Measurements from ENCODE around the gene EEFSEC. TPM values are rescaled to one million over a fixed set of nuclear protein-coding genes. Genes with fewer than 3 reads are reported as not detected.

The EEFSEC gene
- total RNA-seq, 1 donor from 2014 or later, result 12.2 TPM

DNA sequence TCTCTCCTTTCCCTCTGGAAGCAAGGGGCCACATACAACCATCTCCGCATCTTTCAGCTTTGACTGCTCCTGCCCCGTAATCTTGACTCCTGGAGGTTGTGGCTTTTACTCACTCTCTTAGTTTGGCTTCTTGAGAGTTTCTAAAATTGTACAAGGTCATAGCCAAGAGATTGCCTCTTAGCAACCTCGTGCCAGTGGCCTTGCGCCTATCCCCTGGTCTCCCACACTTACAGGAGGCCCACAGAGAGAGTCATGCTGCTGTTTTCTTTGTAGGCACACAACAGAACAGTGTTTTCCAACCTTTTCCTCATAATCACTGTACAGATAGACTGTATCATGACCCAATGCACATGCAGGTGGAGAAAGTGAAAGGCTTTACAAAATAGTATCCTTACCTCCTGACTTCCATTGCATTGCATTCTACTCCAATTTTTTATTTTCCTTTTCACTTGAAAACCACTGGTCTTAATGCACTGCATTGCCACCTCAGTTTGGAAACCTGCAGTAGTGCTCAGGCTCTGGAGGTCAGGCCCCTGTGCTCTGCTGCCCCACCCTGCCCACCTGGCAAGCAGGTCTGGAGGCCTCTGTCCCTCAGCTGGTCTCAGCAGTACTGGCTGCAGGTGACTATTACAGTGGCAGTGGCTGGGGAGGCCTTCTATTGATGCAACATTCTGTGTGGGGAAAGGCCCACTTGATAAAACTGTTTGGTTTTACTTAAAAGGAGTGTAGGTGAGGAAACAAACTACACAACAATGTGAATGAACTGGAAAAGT lies 157.2 kb downstream of the EEFSEC start:
- no peak overlapping the region for H3K27ac Mint-ChIP-seq (ENCODE audit: unreplicated experiment)
- peaks cover 5% of the 10 kb centered on the region for H3K36me3 Mint-ChIP-seq (ENCODE audit: low read depth)

DNA sequence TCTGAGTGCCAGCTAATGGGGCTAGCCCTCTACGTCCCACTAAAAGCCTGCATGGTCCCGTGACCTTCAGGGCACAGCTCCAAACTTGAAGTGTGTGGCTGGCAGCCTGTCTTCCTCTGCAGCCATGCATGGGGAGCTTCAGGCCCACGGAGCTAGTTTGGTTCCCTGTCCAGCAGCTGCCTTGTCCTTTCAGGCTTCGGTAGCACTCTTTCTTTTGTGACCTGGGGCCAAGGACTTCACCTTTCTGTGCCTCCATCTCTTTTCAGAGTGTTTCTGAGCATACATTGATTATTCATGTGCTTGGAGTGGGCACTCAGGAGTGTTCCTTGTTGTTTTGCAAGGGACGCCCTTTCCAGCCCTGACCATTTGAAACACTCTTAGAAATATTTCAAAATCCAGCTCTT lies 158.2 kb downstream of the EEFSEC start:
- TF ChIP-seq, protein P1, sequence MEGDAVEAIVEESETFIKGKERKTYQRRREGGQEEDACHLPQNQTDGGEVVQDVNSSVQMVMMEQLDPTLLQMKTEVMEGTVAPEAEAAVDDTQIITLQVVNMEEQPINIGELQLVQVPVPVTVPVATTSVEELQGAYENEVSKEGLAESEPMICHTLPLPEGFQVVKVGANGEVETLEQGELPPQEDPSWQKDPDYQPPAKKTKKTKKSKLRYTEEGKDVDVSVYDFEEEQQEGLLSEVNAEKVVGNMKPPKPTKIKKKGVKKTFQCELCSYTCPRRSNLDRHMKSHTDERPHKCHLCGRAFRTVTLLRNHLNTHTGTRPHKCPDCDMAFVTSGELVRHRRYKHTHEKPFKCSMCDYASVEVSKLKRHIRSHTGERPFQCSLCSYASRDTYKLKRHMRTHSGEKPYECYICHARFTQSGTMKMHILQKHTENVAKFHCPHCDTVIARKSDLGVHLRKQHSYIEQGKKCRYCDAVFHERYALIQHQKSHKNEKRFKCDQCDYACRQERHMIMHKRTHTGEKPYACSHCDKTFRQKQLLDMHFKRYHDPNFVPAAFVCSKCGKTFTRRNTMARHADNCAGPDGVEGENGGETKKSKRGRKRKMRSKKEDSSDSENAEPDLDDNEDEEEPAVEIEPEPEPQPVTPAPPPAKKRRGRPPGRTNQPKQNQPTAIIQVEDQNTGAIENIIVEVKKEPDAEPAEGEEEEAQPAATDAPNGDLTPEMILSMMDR (IDR thresholded peaks at IDR 0.05), result no peak
- no peak for DNase-seq (ENCODE audit: low spot score)
- peaks cover 5% of the 10 kb centered on the region for H3K36me3 Mint-ChIP-seq (ENCODE audit: low read depth)
- no peaks in the 10 kb centered on the region for H3K27me3 Mint-ChIP-seq (ENCODE audit: low read depth)
- H3K4me3 Mint-ChIP-seq (ENCODE audit: unreplicated experiment), result no peak overlapping the region
- H3K4me1 Mint-ChIP-seq (ENCODE audit: low read depth), result no peaks in the 10 kb centered on the region
- no peaks in the 10 kb centered on the region for H3K9me3 Mint-ChIP-seq (ENCODE audit: low read depth)
- H3K27ac Mint-ChIP-seq (ENCODE audit: unreplicated experiment), result no peak overlapping the region

More for the DNA sequence above, 157.2 kb downstream of the EEFSEC start:
- Mint-ChIP-seq H3K4me3 (ENCODE audit: unreplicated experiment) (no peak overlapping the region), H3K4me1 (ENCODE audit: low read depth) (no peaks in the 10 kb centered on the region), H3K9me3 (ENCODE audit: low read depth) (no peaks in the 10 kb centered on the region), H3K27me3 (ENCODE audit: low read depth) (no peaks in the 10 kb centered on the region)
- TF ChIP-seq, protein P1 (IDR thresholded peaks at IDR 0.05), result no peak
- no peak for DNase-seq (ENCODE audit: low spot score)

DNA sequence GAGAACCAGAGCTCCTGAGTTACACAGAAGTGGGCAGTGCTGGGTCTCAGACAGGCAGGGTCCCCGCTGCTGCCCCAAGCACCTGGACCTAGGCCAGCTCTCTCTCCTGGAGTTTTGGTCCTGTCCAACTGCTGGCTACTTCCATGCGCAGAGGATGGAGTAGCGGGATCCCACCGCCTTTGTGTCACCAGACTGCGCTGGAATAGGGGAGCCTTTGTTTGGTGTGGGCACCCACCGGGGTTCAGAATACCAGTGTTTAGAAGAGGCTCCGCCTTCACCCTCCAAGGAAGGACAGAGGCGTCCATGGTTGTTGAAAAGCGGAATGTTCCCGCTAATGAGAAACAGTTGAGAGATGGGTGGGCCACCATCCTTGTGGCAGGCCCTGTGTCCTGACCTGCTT lies 159.0 kb downstream of the EEFSEC start:
- Mint-ChIP-seq H3K27ac (ENCODE audit: unreplicated experiment) (no peak overlapping the region), H3K4me1 (ENCODE audit: low read depth) (peaks cover 2% of the 10 kb centered on the region), H3K9me3 (ENCODE audit: low read depth) (no peaks in the 10 kb centered on the region), H3K36me3 (ENCODE audit: low read depth) (peaks cover 5% of the 10 kb centered on the region), H3K27me3 (ENCODE audit: low read depth) (no peaks in the 10 kb centered on the region), H3K4me3 (ENCODE audit: unreplicated experiment) (no peak overlapping the region)
- TF ChIP-seq, protein P1 (IDR thresholded peaks at IDR 0.05), result no peak
- DNase-seq (ENCODE audit: low spot score), result no peak

DNA sequence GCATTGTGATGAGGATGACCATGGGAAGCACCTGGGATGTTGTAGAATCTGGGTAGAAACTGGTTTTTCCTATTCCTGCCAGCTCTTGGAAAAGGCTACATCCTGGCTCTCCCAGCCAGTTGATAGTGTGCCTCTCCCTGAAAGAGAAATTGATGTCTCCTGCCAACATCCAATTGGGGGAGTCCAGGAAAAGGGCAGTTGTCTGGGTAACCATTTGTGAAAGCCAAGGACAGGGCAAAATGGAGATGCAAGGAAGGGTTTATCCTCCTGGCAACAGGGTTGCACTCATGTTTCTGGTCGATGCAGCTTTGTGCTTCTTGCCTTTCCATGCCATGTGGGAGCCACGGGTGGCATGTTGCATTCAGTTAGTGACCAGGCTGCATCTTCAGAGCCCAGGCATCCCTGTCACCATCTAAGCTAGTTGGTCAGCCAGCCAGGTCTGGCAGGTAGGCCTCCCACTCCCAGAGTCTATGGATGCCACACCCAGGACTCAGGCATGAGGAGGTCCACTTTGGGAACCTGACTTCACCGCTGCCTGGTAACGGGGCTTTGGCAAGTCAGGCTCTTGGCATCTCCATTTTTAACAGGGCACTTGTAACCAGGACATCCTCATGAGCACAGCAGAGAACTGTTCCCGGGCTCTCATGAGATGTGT lies 159.9 kb downstream of the EEFSEC start:
- Mint-ChIP-seq H3K27me3 (ENCODE audit: low read depth) (no peaks in the 10 kb centered on the region), H3K4me1 (ENCODE audit: low read depth) (peaks cover 3% of the 10 kb centered on the region), H3K4me3 (ENCODE audit: unreplicated experiment) (no peak overlapping the region), H3K36me3 (ENCODE audit: low read depth) (peaks cover 5% of the 10 kb centered on the region), H3K27ac (ENCODE audit: unreplicated experiment) (no peak overlapping the region), H3K9me3 (ENCODE audit: low read depth) (no peaks in the 10 kb centered on the region)
- TF ChIP-seq, protein P1 (IDR thresholded peaks at IDR 0.05), result no peak
- no peak for DNase-seq (ENCODE audit: low spot score)

DNA sequence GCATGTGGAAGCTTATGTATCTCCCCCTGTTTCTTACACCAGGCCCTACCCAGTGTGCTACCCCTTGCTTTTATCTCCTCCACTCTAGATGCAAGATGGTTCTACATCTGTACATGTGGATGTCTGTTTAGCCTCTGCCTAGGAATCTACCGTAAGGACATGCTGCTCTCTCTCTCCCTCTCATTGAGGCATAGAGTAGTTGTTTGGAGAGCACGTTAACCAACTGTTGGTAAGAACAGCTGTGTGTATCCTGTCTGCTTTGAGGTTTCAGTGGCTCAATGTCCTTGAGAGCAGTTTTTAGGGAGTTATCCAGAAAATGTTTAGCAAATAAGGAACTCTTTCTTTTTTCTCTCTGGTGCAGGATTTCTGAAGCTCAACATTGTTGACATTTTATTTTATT lies 160.7 kb downstream of the EEFSEC start:
- Mint-ChIP-seq H3K4me1 (ENCODE audit: low read depth) (peaks cover 3% of the 10 kb centered on the region), H3K27ac (ENCODE audit: unreplicated experiment) (no peak overlapping the region), H3K27me3 (ENCODE audit: low read depth) (no peaks in the 10 kb centered on the region), H3K4me3 (ENCODE audit: unreplicated experiment) (no peak overlapping the region), H3K36me3 (ENCODE audit: low read depth) (peaks cover 3% of the 10 kb centered on the region), H3K9me3 (ENCODE audit: low read depth) (no peaks in the 10 kb centered on the region)
- TF ChIP-seq, protein P1 (IDR thresholded peaks at IDR 0.05), result no peak
- no peak for DNase-seq (ENCODE audit: low spot score)

Data from chondrocyte (in vitro differentiated cells).